ENCODE measurements around the gene MAD2L1. TPM values are rescaled to one million over a fixed set of nuclear protein-coding genes. Genes with fewer than 3 reads are reported as not detected.
A peak's percentile ranks its signal among the peaks of the same experiment; 100 is the strongest.

The MAD2L1 gene
- total and polyA plus RNA-seq, 2 of the 13 experiments (the other 11 are each of a cell fraction or from before 2014, with no cell fraction given), result 40.6 to 109 TPM

- TF ChIP-seq ZNF318 (CRISPR knock-in tag; IDR thresholded peaks at IDR 0.05) (no peak), ZSCAN22 (CRISPR knock-in tag; IDR thresholded peaks at IDR 0.05) (no peak), ZNF281 (CRISPR knock-in tag; IDR thresholded peaks at IDR 0.05; ENCODE audit: borderline replicate concordance) (no peak), SNRNP70 (IDR thresholded peaks at IDR 0.05; ENCODE audit: low read depth, low read length) (no peak), ZNF777 (CRISPR knock-in tag; IDR thresholded peaks at IDR 0.05) (peak; percentile 7; the same call in 1 of the 2 replicates), KIAA2018 (CRISPR knock-in tag; IDR thresholded peaks at IDR 0.05; ENCODE audit: borderline replicate concordance) (no peak), ZNF883 (CRISPR knock-in tag; IDR thresholded peaks at IDR 0.05; ENCODE audit: not compliant biosample characterization) (peak; percentile 81), TMF1 (CRISPR knock-in tag; IDR thresholded peaks at IDR 0.05; ENCODE audit: low read depth) (peak; percentile 16)
Observed at GRCh38 chr4:120066517-120067340, at the start of gene MAD2L1 (continued).
